ENCODE data around the gene SLC47A2. TPM values are rescaled to one million over a fixed set of nuclear protein-coding genes. Genes with fewer than 3 reads are reported as not detected.

The SLC47A2 gene
- total RNA-seq, 1 donor from 2014 or later, result under 0.01 TPM

DNA sequence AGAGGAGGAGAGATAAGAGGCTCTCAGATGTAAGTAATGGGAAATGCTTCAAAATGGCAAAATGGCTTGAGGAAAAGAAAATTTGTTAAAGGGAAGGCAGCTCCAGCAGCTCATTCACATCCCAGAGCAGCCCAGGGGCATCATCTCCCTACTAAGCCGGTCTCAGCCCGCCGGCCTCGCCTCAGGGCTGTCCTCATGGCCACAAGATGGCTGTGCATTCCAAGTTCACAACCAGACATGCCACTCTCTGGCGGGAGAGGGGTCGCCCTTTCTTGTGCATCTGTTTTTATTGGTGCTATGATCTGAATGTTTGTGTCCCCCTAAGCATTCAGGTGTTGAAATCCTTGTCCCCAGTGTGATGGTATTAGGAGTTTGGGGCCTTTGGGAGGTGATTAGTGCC, 13.5 kb upstream of the SLC47A2 start:
- DNase-seq (ENCODE audit: low spot score in 2 of 2), result no peak
- FAIRE-seq, result no peak

DNA sequence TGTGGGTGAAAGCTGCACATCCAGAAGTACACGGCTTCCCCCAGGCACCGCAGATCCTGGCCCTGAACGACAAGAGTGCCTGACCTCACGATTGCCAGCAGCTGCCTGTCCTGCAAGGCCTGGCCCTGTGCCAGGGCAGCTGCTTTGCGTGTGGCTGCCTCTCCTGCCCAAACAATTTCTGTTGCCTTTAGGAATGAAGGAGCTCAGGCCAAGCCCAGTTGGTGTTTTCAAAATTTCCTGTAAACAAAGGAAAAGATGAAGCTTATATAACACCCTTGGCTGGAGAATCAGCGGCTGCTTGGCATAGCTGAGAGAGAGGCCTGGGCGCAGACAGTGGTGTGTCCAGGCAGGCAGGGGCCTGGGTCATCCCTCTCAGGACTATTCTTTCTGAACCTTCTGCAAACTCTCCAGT, 11.7 kb upstream of the SLC47A2 start:
- DNase-seq (ENCODE audit: low spot score in 2 of 2), result peak; percentile 65 to 66

DNA sequence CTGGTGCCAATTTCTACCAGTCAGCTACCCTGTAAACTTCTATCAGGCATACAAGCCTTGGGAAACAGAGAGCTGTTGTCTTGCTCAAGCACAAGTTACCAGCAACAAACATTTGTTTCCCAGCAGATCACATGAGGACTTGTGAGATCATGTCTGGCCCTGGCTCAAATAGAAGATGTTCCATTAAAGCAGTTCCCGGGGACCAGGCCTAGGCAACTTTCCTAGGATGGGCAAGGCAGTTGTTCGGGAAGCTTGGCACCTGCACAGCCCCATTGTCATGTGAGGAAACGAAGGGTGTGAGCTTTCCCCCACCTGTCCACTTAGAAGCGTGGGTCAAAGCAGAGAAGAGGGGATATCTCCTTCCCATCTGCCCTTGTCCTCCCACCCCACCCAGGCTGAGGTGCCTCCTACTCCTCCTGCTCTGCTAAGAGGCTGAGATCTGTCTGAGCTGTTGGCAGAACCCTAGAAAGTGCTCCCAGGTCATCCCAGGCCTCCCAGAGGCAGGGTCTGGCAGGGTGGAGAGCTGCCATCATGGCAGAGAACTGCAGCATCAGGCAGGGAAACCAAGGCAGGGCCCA, 11.2 kb upstream of the SLC47A2 start:
- FAIRE-seq, result peak; percentile 49
- DNase-seq (ENCODE audit: low spot score in 2 of 2), result peak; percentile 62 to 80

More for the DNA sequence above, 11.7 kb upstream of the SLC47A2 start:
- no peak for FAIRE-seq

DNA sequence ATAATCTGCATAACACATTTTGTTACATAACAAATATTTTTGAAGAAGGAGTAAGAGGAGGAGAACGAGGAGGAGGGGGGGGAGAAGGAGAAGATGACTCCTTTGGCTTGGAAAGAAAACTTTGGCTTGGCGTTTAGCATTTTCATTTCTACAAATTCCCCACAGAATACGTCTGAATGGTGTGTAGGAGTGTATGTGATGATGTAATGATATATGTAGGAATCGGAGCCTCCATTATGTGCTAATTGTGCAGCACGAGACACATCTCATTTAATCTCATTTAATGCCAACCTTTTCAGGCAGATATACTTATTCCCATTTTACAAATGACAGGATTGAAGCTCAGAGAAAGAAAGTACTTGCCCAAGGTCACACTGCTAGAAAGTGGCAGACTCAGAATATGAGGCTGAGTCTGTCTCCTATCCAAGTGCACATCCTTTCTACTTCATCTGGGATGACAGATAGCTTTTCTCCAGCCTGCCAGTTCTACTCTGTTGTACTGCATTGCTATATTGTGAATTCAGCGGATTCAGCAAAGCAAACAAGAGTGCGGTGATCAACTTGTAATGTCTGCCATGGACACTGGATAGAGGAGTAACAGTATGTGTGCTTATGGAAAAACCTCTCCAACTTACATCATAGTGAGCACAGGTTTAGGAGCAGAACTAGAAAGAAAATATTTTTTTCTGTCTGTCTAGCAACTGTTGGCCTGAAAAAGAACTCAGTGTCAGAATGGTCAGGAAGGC, 10.4 kb upstream of the SLC47A2 start:
- no peak for FAIRE-seq
- no peak for DNase-seq (ENCODE audit: low spot score in 2 of 2)

DNA sequence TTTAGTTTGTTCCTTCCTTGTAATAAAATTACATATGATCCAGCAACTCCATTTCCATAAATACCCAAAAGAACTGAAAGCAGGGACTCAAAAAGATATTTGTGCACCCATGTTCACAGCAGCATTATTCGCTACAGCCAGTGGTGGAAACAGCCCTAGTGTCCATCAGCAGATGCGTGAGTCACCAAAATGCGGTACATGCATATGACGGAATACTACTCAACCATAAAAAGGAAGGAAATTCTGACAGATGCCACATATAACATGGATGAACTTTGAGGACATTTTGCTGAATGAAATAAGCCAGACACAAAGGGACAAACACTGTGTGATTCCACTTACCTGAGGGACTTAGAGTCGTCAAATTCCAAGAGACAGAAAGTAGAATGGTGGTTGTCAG, 9.1 kb upstream of the SLC47A2 start:
- DNase-seq (ENCODE audit: low spot score in 2 of 2) (no peak), FAIRE-seq (no peak)

DNA sequence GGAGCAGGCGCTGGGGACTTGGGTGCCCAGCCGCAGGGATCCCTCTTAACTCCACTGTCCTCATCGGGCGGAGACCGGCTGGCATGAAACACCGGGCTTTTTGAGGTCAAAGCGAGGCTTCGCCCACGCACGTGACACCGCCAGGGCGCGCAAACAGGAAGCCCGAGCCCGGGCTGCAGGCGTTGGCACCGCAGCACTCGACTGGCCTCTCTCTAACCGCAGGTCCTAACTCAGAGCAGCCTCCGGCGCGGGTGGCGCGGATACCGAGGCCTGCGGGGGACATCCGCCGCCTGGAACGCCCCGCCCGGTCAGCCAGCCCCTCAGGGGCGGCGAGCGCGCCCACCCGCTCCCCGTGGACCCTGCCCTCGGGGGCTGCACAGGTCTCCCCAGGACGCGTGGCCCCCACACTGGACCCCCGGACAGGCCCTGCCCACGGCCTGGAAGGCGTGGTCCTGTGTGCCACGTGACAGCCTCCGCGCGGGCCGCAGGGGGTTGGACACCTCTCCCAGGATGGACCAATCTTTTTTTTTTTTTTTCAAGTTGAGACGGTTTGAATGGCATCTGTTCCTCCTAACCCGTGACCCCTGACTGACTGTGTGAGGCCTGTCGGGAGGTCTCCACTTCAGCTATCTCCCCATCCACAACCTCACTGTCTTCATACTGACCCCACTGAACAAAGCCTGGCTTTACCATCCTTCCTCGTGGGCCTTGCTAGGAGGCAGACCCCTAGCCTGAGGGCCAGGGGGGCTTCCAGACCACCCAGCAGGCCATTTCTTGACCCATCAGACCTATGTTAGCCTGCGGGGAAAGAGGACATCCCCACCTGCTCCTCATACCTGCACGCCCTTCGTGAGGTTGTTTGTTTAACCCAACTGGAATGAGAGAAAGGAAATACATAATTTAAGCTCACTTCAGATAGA, 8.4 kb upstream of the SLC47A2 start:
- no peak for FAIRE-seq
- DNase-seq (ENCODE audit: low spot score in 2 of 2), result peak in 1 of 2 donors; percentile 56

DNA sequence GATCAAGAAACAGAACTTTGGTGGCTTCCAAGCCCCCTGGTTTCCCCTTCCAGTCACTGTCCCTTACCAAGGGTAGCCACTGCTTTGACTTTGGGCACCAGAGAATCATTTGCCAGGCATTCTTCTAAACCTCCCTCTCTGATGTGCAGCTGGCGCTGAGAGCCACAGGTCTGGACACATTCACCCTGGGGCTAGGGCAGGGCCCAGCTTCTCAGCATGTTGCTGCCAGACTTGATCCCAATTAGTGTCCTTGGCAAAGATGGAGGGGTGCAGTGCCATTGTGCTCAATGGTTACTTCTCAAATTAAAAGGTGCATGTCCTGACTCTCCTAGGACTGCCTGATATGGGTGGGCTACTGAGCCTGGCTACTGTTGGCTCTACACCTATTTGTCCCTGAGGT, 7.6 kb upstream of the SLC47A2 start:
- FAIRE-seq (no peak), DNase-seq (ENCODE audit: low spot score in 2 of 2) (no peak)

DNA sequence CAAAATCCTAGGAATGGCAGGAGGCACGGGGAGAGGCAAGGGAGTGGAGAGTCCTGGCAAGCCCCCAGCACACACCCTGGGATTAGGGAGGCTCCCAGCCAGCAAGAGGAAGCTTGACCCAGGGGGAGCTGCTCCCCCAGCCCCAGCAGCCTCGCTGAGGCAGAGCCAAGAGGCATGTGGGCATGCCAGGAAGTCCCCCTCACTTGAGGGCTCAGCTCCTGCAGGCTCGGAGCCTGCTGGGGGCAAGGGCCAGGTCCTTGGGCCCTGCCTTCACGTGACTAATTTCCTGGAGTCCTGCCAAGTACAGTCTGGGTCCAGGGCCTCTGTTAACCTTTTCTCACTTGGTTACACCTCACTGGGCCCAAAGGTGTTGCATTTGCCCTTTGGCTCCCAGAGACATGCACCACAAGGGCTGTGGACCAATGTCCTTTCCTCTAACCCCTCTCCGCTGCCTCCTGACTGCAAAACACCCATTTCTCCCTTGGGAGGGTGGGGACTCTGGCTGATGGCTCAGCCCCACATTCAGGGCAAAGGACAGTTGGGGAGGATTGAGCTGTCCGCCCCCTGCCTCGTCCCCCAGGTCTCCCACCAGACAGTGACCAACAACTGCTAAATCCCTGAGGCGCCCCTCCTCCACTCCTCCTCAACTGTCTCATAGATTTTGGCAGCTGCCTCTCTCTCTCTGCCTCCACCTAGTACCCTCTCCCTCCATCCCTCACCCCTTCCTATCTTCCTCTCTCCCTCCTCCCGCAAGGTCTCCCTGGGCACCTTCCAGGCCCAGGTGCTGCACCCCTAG, 4.4 kb upstream of the SLC47A2 start:
- FAIRE-seq, result no peak
- DNase-seq (ENCODE audit: low spot score in 2 of 2), result no peak

DNA sequence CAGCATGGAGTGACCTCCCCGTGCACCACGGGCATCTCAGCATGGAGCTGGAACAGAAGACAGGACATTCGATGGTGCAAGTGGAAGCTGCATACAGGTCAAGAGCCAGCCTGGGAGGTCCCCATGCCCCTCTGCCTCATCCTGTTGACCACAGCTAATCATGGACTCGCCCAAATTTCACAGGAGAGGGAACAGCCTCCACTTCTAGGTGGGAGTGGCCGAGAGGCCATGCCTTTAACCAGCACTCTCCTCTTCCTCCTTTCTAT, 3.8 kb upstream of the SLC47A2 start:
- no peak for FAIRE-seq
- no peak for DNase-seq (ENCODE audit: low spot score in 2 of 2)

DNA sequence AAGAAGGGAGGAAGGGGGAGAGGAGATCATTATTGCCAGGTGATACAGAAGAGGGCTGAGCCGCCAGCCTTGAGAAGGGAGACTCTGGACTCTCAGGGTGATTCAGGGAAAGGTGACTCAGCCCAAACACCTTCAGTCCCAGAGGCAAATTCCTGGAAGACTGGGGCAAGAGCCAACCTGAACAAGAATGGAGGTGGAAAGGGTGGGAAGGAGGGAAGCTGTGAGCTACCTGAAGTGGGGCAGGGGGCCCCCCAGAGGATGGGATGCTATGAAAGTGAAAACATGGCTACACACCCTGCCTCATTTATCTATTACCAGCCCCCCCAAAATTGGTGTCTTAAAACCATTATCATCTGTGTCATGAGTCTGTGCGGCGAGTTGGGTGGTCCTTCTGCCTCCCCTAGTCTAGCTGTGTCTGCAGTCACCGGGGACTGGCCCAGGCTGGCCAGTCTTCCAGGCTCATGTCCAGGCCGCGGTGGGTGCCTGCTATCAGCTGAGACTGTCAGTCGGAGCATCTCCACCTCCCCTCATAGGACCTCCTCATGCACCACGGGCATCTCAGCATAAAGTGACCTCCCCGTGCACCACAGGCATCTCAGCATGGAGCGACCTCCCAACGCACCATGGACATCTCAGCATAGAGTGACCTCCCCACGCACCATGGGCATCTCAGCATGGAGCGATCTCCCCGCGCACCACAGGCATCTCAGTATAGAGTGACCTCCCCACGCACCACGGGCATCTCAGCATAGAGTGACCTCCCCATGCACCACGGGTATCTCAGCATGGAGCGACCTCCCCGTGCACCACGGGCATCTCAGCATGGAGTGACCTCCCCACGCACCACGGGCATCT, 3.2 kb upstream of the SLC47A2 start:
- DNase-seq (ENCODE audit: low spot score in 2 of 2) (no peak), FAIRE-seq (no peak)

DNA sequence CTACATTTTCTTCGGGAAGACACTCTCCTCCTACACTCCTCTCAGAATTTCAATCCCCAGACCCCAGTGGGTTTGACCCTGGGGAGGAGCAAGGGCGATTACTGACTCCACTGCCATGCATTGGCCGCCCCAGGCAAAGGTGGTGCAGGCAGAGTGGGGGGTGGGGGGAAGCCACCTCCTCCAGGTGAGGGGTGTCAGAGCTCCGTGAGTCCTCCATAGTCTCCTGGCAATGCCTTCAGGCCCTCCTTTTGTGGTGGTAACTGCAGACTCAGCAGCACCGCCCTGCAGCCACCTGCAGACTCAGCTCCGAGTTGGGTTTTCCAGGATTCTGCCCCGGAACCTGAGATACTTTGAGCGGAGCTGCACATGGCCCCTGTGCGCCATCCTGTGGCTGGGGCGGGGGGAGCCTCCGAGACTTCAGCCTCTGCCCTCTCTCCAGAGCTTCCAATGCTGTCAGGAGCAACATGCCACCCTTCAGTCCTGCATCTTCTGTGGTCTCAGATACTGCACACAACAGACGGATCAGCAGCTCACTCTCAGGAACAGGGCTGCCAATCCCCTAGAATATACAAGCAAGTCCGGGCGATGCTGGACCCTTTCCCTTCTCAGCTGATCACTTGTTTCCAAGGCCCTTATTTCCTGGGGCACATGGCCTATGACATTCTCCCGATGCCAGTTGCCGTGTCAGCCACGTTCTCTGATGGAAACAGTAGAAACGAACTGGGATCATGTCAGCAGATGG, 2.4 kb upstream of the SLC47A2 start:
- no peak for DNase-seq (ENCODE audit: low spot score in 2 of 2)
- FAIRE-seq, result no peak

DNA sequence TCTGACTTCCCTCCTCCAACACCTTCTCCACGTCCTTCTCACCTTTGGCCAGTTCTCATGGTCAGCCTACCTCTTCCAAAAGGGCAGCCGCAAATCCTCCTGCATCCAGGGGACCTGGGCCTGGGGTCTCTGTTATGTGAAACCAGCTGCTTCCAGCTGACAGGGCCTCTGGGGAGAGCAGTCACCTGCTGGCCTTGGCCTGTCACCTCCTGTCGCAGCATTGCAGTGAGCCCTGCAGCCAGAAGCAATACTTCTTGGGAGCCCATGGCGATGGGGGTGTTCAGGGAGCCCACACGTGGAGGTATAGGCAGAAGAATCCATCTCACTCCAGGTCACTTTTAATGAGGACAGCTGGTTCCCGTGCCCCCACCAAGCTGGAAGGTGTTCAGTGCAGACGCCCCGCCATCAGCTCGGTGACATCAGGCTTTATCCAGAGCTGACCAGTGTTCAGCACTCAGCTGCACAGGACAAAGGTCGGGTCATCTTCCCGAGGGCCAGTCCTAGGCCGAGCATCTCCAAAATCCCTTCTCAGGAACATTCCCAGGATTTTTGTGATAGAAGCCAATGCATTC, 1.7 kb upstream of the SLC47A2 start:
- no peak for DNase-seq (ENCODE audit: low spot score in 2 of 2)
- no peak for FAIRE-seq

DNA sequence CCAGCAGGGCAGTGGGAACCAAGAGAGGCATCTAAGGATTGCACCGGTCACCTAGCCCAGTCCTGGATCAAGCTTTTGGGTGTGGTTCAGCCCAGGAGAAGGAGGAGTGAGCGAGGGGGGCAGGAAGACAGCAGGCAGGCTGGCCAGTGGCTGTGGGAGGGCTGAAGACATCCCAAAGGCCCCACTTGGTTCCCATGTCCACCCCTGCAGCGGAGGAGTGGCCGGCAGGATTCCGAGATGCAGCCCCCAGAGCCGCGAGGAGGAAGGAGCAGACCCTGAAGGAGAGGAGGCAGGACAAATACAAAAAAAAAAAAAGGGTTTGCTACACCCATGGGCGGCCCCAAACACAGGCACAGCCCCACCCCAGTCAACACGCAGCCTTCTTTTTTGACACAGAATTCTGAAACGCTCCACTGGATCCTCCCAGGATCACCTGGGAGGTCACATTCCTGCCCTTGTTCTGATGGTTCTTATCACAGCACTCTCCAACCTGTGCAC, 1.1 kb upstream of the SLC47A2 start:
- FAIRE-seq (no peak), DNase-seq (ENCODE audit: low spot score in 2 of 2) (no peak)

DNA sequence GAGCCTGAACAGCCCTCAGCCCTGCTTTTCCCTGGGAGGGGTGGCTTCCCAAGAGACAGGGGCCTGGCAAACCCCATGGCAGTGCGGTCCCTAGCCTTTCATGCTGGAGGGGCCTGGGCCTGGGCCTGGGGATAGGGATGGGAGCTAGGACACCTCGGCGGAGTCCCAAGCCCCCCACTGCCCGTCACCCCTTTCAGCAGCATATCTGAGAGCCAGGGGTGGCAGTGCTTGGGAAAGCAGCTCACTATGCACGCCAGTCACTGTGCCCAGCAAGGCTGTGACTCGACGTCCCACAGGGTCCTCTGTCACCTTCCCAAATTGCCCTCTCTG, 612 bp upstream of the SLC47A2 start:
- FAIRE-seq (no peak), DNase-seq (ENCODE audit: low spot score in 2 of 2) (no peak)

DNA sequence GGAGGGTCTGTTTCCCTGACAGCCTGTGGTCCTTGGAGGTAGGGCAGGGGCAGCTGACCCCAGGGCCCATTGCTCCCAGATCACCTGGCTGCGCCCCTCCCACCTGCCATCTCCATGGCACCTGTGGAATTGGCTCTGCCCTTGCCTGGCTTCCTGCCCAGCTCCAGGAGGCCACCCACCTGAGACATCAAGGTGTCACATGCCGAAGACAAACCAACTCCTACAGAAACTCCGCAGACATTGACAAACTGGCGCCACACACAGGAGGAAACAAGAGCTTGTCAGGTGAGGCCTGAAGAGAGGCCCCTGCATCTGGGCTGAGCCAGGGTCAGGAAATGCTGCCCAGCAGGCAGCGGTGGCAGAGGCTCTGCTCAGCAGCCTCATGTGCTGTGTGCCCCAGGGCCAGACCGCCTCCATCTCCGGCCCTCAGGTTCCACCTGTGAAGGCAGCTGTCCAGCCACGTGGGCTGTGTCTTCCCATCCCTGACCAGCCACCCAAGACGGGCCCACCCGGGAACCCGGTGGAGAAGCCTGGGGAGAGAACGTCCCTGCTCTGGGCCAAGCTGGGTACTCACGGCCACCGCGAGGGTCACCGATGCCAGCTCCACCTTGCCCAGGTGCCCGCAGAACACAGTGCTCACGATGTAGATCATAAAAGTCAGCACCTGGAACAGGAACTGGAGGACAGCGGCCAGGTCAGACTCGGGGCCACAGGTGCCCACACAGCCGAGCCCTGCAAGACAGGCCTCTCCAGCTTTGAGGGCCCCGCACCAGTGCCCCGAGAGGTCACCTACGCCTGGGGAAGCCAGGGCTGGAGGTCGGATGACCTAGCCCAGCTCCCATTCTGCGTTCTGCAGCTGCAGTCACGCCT, 1.6 kb downstream of the SLC47A2 start:
- FAIRE-seq, result no peak
- DNase-seq (ENCODE audit: low spot score in 2 of 2), result no peak

DNA sequence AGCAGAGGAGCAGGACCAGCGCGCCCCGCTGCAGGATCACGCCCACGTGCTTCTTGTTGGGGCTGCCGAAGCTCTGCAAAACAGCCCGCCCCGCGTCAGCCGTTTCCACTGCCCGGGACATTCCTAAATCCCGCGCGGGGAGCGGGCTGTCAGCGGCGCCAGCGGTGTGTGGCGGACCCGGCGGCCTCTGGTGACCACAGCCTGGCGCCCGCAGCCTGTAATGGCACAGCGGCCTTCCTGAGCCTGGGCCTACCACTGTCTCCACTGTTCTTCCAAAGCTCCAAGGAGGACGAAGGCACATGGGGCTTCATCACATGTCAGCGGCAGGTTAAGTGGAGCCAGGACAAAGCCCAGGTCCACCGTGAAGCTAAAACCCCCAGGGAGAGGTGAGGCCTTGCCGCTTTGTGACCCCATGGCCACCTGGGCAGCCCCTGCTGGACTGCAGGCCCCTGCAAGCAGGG, 2.5 kb downstream of the SLC47A2 start:
- FAIRE-seq (no peak), DNase-seq (ENCODE audit: low spot score in 2 of 2) (no peak)

DNA sequence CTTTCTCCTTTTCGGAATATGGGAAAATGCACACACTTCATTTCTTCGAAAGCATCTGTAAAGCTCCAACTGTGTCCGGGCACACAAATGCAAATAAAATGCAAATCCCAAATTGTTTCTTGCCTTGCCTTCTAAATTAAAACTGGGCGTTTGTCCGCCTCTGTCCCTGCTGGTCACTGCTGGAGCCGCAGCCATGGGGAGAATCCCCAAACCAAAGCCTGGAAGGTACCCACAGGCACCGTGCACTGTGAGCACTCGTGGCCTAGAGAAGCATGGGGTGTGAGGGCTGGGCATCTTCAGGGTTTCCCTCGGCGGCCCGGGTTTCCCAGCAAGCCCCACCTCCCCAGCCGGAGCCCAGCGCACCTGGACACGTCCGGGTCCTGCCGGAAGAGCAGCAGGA, 2.9 kb downstream of the SLC47A2 start:
- FAIRE-seq (no peak), DNase-seq (ENCODE audit: low spot score in 2 of 2) (peak in 1 of 2 donors; percentile 32)

Measured in frontal cortex (tissue), 4 donors.